Measurements from ENCODE around the gene CLIP2. TPM values are rescaled to one million over a fixed set of nuclear protein-coding genes. Genes with fewer than 3 reads are reported as not detected.
A peak's percentile ranks its signal among the peaks of the same experiment; 100 is the strongest.

CLIP2 gene
- total RNA-seq, 1 donor from 2014 or later, result 32.6 TPM

- peak overlapping the region; percentile 89 for H3K27ac Mint-ChIP-seq (ENCODE audit: unreplicated experiment)
- DNase-seq (ENCODE audit: low spot score), result no peak
Measured at GRCh38 chr7:74343281-74344131, 54.3 kb downstream of the CLIP2 start.

GRCh38 chr7:74344132-74344496 is 54.9 kb downstream of the CLIP2 start:
- H3K27ac Mint-ChIP-seq (ENCODE audit: unreplicated experiment), result peak overlapping the region; percentile 89
- no peak overlapping the region for H3K4me3 Mint-ChIP-seq (ENCODE audit: unreplicated experiment)
- peaks cover 5% of the 10 kb centered on the region for H3K36me3 Mint-ChIP-seq (ENCODE audit: low read depth)
- TF ChIP-seq CTCF (IDR thresholded peaks at IDR 0.05), result no peak
- H3K27me3 Mint-ChIP-seq (ENCODE audit: low read depth), result no peaks in the 10 kb centered on the region
- DNase-seq (ENCODE audit: low spot score), result no peak
- H3K9me3 Mint-ChIP-seq (ENCODE audit: low read depth), result no peaks in the 10 kb centered on the region
- peaks cover 18% of the 10 kb centered on the region for H3K4me1 Mint-ChIP-seq (ENCODE audit: low read depth)

More at GRCh38 chr7:74343281-74344131, 54.3 kb downstream of the CLIP2 start:
- Mint-ChIP-seq H3K36me3 (ENCODE audit: low read depth) (peaks cover 5% of the 10 kb centered on the region), H3K4me3 (ENCODE audit: unreplicated experiment) (no peak overlapping the region), H3K4me1 (ENCODE audit: low read depth) (peaks cover 18% of the 10 kb centered on the region), H3K27me3 (ENCODE audit: low read depth) (no peaks in the 10 kb centered on the region), H3K9me3 (ENCODE audit: low read depth) (no peaks in the 10 kb centered on the region)
- no peak for TF ChIP-seq CTCF (IDR thresholded peaks at IDR 0.05)

- Mint-ChIP-seq H3K36me3 (ENCODE audit: low read depth) (peaks cover 5% of the 10 kb centered on the region), H3K9me3 (ENCODE audit: low read depth) (no peaks in the 10 kb centered on the region), H3K4me3 (ENCODE audit: unreplicated experiment) (no peak overlapping the region), H3K27ac (ENCODE audit: unreplicated experiment) (no peak overlapping the region), H3K4me1 (ENCODE audit: low read depth) (peaks cover 18% of the 10 kb centered on the region), H3K27me3 (ENCODE audit: low read depth) (no peaks in the 10 kb centered on the region)
- no peak for TF ChIP-seq CTCF (IDR thresholded peaks at IDR 0.05)
- DNase-seq (ENCODE audit: low spot score), result no peak
Measured at GRCh38 chr7:74344786-74345185, 55.6 kb downstream of the CLIP2 start.

GRCh38 chr7:74345970-74346369 is 56.8 kb downstream of the CLIP2 start:
- no peak for DNase-seq (ENCODE audit: low spot score)
- H3K4me1 Mint-ChIP-seq (ENCODE audit: low read depth), result peaks cover 18% of the 10 kb centered on the region
- peaks cover 5% of the 10 kb centered on the region for H3K36me3 Mint-ChIP-seq (ENCODE audit: low read depth)
- H3K27ac Mint-ChIP-seq (ENCODE audit: unreplicated experiment), result no peak overlapping the region
- no peaks in the 10 kb centered on the region for H3K9me3 Mint-ChIP-seq (ENCODE audit: low read depth)
- no peak for TF ChIP-seq CTCF (IDR thresholded peaks at IDR 0.05)
- no peak overlapping the region for H3K4me3 Mint-ChIP-seq (ENCODE audit: unreplicated experiment)
- no peaks in the 10 kb centered on the region for H3K27me3 Mint-ChIP-seq (ENCODE audit: low read depth)

- Mint-ChIP-seq H3K4me1 (ENCODE audit: low read depth) (peaks cover 6% of the 10 kb centered on the region), H3K9me3 (ENCODE audit: low read depth) (no peaks in the 10 kb centered on the region), H3K4me3 (ENCODE audit: unreplicated experiment) (no peak overlapping the region), H3K36me3 (ENCODE audit: low read depth) (peaks cover 2% of the 10 kb centered on the region), H3K27ac (ENCODE audit: unreplicated experiment) (no peak overlapping the region), H3K27me3 (ENCODE audit: low read depth) (no peaks in the 10 kb centered on the region)
- no peak for TF ChIP-seq CTCF (IDR thresholded peaks at IDR 0.05)
- no peak for DNase-seq (ENCODE audit: low spot score)
Measured at GRCh38 chr7:74349621-74350020, 60.4 kb downstream of the CLIP2 start.

All from chondrocyte (in vitro differentiated cells).